ENCODE data around the gene PRDM11. TPM values are rescaled to one million over a fixed set of nuclear protein-coding genes. Genes with fewer than 3 reads are reported as not detected.

PRDM11 gene
- total and polyA plus RNA-seq, 10 donors = 1.7 to 24.3 (median 15.3) TPM

- Histone ChIP-seq H3K4me3 (no peak overlapping the region), H3K36me3 (no peaks in the 10 kb centered on the region), H3K9me3 (no peaks in the 10 kb centered on the region), H3K27me3 (replicated peaks in 1 of 7) (peaks cover 0 to 66% (median 0%) of the 10 kb centered on the region in 7 donors), H3K4me1 (no peaks in the 10 kb centered on the region), H3K27ac (no peak overlapping the region)
- no peak for DNase-seq
- intact Hi-C loops (cut with DNase I; ENCODE audit: low total_unique reads) = no loop called here
- WGBS, 5 donors = 94 to 97% (median 96%) methylated on average over 1 of the region's 1 CpG
- no peak for TF ChIP-seq POLR2A (IDR thresholded peaks at IDR 0.05)
- TF ChIP-seq, protein P1, sequence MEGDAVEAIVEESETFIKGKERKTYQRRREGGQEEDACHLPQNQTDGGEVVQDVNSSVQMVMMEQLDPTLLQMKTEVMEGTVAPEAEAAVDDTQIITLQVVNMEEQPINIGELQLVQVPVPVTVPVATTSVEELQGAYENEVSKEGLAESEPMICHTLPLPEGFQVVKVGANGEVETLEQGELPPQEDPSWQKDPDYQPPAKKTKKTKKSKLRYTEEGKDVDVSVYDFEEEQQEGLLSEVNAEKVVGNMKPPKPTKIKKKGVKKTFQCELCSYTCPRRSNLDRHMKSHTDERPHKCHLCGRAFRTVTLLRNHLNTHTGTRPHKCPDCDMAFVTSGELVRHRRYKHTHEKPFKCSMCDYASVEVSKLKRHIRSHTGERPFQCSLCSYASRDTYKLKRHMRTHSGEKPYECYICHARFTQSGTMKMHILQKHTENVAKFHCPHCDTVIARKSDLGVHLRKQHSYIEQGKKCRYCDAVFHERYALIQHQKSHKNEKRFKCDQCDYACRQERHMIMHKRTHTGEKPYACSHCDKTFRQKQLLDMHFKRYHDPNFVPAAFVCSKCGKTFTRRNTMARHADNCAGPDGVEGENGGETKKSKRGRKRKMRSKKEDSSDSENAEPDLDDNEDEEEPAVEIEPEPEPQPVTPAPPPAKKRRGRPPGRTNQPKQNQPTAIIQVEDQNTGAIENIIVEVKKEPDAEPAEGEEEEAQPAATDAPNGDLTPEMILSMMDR (IDR thresholded peaks at IDR 0.05 in 8 of 11, conservative IDR thresholded peaks at IDR 0.05 in 3 of 11) = no peak
- no peak for TF ChIP-seq POLR2AphosphoS5 (IDR thresholded peaks at IDR 0.05)
Measured at GRCh38 chr11:45266676-45267020, 120.2 kb downstream of the PRDM11 start.

GRCh38 chr11:45267052-45267451 lies 120.6 kb downstream of the PRDM11 start:
- DNase-seq = no peak
- intact Hi-C loops (cut with DNase I; ENCODE audit: low total_unique reads) = no loop called here
- H3K36me3 ChIP-seq = no peaks in the 10 kb centered on the region
- no peak for TF ChIP-seq POLR2AphosphoS5 (IDR thresholded peaks at IDR 0.05)
- TF ChIP-seq, protein P1 (IDR thresholded peaks at IDR 0.05 in 8 of 11, conservative IDR thresholded peaks at IDR 0.05 in 3 of 11) = peak in 2 of 11 experiments; percentile 14 to 15
- peaks cover 0 to 66% (median 0%) of the 10 kb centered on the region in 7 donors for H3K27me3 ChIP-seq (replicated peaks in 1 of 7)
- no peak overlapping the region for H3K4me3 ChIP-seq
- H3K9me3 ChIP-seq = no peaks in the 10 kb centered on the region
- H3K27ac ChIP-seq = no peak overlapping the region
- H3K4me1 ChIP-seq = no peaks in the 10 kb centered on the region
- 63 to 70% (median 69%) methylated on average over 11 to 14 of the region's 14 CpGs for WGBS, 5 donors

GRCh38 chr11:45267652-45268299 lies 121.3 kb downstream of the PRDM11 start:
- Histone ChIP-seq H3K27me3 (replicated peaks in 1 of 7) (peaks cover 0 to 68% (median 0%) of the 10 kb centered on the region in 7 donors), H3K4me1 (no peaks in the 10 kb centered on the region), H3K36me3 (no peaks in the 10 kb centered on the region), H3K9me3 (no peaks in the 10 kb centered on the region), H3K27ac (no peak overlapping the region), H3K4me3 (no peak overlapping the region)
- intact Hi-C loops (cut with DNase I; ENCODE audit: low total_unique reads) = no loop called here
- no peak for DNase-seq
- TF ChIP-seq POLR2AphosphoS5 (IDR thresholded peaks at IDR 0.05) (no peak), POLR2A (IDR thresholded peaks at IDR 0.05) (no peak)
- TF ChIP-seq, protein P1 (IDR thresholded peaks at IDR 0.05 in 8 of 11, conservative IDR thresholded peaks at IDR 0.05 in 3 of 11) = no peak
- 79 to 83% (median 82%) methylated on average over 13 of the region's 13 CpGs for WGBS, 5 donors

- H3K9me3 ChIP-seq = no peaks in the 10 kb centered on the region
- H3K27me3 ChIP-seq (replicated peaks in 1 of 7) = peaks cover 0 to 55% (median 0%) of the 10 kb centered on the region in 7 donors
- TF ChIP-seq, protein P1 (IDR thresholded peaks at IDR 0.05 in 8 of 11, conservative IDR thresholded peaks at IDR 0.05 in 3 of 11) = no peak
- TF ChIP-seq POLR2A (IDR thresholded peaks at IDR 0.05) (no peak), POLR2AphosphoS5 (IDR thresholded peaks at IDR 0.05) (no peak)
- no peak overlapping the region for H3K4me3 ChIP-seq
- no peak overlapping the region for H3K27ac ChIP-seq
- H3K4me1 ChIP-seq = no peaks in the 10 kb centered on the region
- DNase-seq = no peak
- intact Hi-C loops (cut with DNase I; ENCODE audit: low total_unique reads) = no loop called here
- no peaks in the 10 kb centered on the region for H3K36me3 ChIP-seq
Measured at GRCh38 chr11:45269678-45270077, 123.2 kb downstream of the PRDM11 start.

Measured in spleen (tissue), 11 donors.